GM18526 (cell line): ENCODE results near the gene CENPP.

ENCODE experiments used
- POLR2A ChIP-seq: IDR thresholded peaks from 3 replicates; pipeline ENCODE4 v1.6.1; 2011; ENCODE audit not compliant: insufficient read length; ENCODE audit errors: extremely low read depth

The CENPP gene

GRCh38 chr9:92508018-92508820 lies 182.5 kb downstream of the CENPP start:
- TF ChIP-seq POLR2A: no peak

- TF ChIP-seq POLR2A: no peak
Measured at GRCh38 chr9:92509050-92509449, 183.3 kb downstream of the CENPP start.

- TF ChIP-seq POLR2A: no peak
Measured at GRCh38 chr9:92510747-92511146, 185.0 kb downstream of the CENPP start.

DNA sequence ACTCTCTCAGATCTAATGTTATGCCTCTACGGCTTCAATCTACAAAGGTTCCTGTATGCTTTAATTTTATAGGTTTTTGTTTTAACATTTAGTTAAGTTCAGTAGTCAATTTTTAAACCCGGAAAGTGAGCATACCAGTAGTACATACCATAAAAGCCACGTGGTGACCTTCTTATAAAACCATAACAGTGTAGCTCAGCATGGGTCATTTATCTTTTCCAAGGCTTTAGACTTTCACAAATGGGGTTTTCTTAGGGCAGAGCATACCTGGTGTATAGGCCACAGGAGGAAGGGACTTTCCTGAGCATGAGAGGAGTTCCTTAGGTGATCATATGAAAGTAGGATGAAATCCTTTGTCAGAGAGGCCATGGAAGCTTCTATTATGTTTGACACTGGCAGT lies 186.9 kb downstream of the CENPP start:
- TF ChIP-seq POLR2A: no peak

GRCh38 chr9:92513349-92513748 lies 187.6 kb downstream of the CENPP start:
- no peak for TF ChIP-seq POLR2A

DNA sequence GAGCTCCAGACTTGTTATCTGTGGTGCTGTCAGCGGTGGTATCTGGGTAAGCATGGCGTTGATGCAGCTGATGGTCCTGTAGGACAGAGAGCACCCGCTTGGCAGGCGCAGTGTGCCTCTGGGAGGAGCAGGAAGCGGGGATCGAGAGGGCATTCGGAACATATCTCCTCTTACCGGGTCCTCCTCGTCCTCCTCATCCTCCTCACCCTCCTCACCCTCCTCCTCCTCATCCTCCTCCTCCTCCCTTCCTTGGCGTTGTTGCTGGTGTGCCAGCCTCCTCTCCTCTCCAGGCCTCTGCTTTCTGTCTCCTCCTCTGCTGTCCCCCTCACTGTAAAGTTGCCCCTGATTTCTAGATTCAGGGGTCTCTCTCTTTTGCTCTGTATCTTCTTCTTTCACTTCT lies 188.9 kb downstream of the CENPP start:
- no peak for TF ChIP-seq POLR2A

GRCh38 chr9:92516521-92516920 lies 190.8 kb downstream of the CENPP start:
- TF ChIP-seq POLR2A: no peak

DNA sequence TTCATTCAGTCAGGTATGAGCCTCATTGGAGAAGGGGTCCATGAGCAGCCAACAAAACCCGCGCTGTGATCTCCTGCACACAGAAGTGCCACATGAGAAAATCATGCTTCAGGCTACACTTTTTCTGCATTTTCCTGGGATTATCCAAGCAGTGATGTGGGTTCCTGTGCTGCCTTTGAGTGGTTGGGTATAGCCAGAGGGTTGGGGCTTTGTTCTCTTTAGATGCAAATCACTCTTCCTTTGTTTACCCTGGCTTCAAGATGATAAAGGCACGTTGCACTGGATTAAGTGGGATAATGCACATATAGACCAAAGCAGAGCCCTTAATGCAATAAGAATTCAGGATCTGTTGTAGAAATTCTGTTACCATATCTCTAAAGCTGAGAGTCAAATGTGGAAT lies 191.3 kb downstream of the CENPP start:
- no peak for TF ChIP-seq POLR2A

DNA sequence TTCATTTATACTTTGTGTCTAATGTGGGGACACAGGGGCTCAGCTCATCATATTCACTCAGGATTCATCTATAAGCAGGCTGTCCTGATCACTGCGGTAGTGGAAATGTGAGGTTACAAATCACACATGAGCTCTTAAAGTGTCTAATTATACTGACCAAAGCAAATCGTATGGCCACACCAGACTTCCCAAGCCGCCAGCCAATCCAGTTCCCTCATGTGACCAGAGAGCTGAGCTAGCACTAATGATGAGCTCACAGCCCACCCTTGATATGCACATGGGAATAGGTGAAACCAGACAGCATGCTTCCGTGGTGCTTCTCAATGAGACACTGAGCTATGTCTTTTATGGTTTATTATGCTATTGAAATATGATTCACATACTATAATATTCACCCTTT lies 192.4 kb downstream of the CENPP start:
- TF ChIP-seq POLR2A: no peak

GRCh38 chr9:92520837-92521236 lies 195.1 kb downstream of the CENPP start:
- no peak for TF ChIP-seq POLR2A

GRCh38 chr9:92522983-92523970 lies 197.5 kb downstream of the CENPP start:
- TF ChIP-seq POLR2A: no peak

GRCh38 chr9:92524881-92525280 lies 199.1 kb downstream of the CENPP start:
- no peak for TF ChIP-seq POLR2A

GRCh38 chr9:92525306-92525705 lies 199.6 kb downstream of the CENPP start:
- TF ChIP-seq POLR2A: no peak

DNA sequence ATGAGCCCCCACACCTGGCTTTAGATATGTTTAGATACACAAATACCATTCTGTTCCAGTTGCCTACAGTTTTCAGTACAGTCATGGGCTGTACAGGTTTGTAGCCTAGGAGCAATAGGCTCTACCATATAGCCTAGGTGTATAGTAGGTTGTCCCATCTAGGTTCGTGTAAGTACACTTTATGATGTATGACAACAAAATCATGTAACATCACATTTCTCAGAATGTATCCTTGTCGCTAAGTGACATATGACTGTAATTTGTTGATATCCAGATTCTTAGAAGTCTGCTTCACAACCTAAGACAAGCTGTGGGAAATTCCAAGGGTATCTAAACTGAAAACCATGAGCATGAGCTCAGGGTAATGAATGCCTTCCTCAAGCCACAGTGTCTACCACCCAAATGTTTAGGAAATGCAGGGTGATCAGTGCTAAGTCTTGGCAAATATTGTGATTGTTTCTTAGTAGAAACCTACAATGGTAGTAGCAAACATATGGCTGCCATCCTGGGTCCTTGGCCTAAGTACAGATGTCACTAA lies 201.6 kb downstream of the CENPP start:
- no peak for TF ChIP-seq POLR2A

- TF ChIP-seq POLR2A: no peak
Measured at GRCh38 chr9:92527832-92528521, 202.2 kb downstream of the CENPP start.

DNA sequence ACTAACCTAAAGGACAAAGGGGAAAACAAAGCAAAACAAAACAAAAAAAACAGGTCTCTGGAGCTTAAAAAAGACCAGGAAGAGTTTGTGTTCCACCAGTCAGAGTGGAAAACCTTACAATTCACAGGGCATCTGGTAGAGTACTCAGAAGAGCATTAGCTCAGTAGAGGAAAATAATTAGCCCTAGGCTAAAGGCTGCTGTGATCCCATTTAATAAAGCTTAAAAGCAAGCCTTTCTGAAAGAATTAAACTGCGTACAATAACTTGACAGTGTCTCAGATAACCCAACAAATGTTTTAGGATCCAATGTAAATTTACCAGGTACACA lies 202.7 kb downstream of the CENPP start:
- TF ChIP-seq POLR2A: no peak

GRCh38 chr9:92529124-92529523 lies 203.4 kb downstream of the CENPP start:
- no peak for TF ChIP-seq POLR2A
